ENCODE data around the gene HERC6.

- TF ChIP-seq, protein P1, sequence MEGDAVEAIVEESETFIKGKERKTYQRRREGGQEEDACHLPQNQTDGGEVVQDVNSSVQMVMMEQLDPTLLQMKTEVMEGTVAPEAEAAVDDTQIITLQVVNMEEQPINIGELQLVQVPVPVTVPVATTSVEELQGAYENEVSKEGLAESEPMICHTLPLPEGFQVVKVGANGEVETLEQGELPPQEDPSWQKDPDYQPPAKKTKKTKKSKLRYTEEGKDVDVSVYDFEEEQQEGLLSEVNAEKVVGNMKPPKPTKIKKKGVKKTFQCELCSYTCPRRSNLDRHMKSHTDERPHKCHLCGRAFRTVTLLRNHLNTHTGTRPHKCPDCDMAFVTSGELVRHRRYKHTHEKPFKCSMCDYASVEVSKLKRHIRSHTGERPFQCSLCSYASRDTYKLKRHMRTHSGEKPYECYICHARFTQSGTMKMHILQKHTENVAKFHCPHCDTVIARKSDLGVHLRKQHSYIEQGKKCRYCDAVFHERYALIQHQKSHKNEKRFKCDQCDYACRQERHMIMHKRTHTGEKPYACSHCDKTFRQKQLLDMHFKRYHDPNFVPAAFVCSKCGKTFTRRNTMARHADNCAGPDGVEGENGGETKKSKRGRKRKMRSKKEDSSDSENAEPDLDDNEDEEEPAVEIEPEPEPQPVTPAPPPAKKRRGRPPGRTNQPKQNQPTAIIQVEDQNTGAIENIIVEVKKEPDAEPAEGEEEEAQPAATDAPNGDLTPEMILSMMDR (IDR thresholded peaks at IDR 0.05) = no peak
- no peak for TF ChIP-seq POLR2A (IDR thresholded peaks at IDR 0.05)
These were observed 31.1 kb downstream of the HERC6 start for GRCh38 chr4:88409789-88410188.
